SK-N-SH treated with all-trans-retinoic acid at 6 μM for 48 hours (cell line): Measurements from ENCODE around the gene ADGRG1.

ENCODE experiments used
- ARNTL ChIP-seq: fragments of 450-650 bp; formaldehyde crosslinking; IDR thresholded peaks from 2 replicates; pipeline ENCODE4 v1.5.0; 2020; ENCODE audit warnings: low read depth, mild to moderate bottlenecking, moderate library complexity, borderline replicate concordance
- CSDC2 ChIP-seq: fragments of 250-450 bp; sonication (Bioruptor Pico); IDR thresholded peaks from 2 replicates; pipeline ENCODE4 v1.5.0; 2020; ENCODE audit warnings: mild to moderate bottlenecking, moderate library complexity
- OSR1 ChIP-seq: fragments of 250-450 bp; sonication (Bioruptor Pico); IDR thresholded peaks from 2 replicates; pipeline ENCODE4 v1.8.0; 2022; ENCODE audit warnings: moderate library complexity, mild to moderate bottlenecking, inconsistent platforms
- RARB ChIP-seq: fragments of 250-450 bp; sonication (Bioruptor Pico); IDR thresholded peaks from 2 replicates; pipeline ENCODE4 v1.8.0; 2021; ENCODE audit warnings: mild to moderate bottlenecking, moderate library complexity
- ZFP3 ChIP-seq: fragments of 250-450 bp; sonication (Bioruptor Pico); IDR thresholded peaks from 2 replicates; pipeline ENCODE4 v1.5.0; 2020; ENCODE audit warnings: mild to moderate bottlenecking, moderate library complexity
- ZNF70 ChIP-seq: fragments of 450-650 bp; formaldehyde crosslinking; IDR thresholded peaks from 2 replicates; pipeline ENCODE4 v1.5.0; 2020; ENCODE audit warnings: mild to moderate bottlenecking, moderate library complexity
- ZNF8 ChIP-seq: fragments of 450-650 bp; formaldehyde crosslinking; IDR thresholded peaks from 2 replicates; pipeline ENCODE4 v1.5.0; 2020; ENCODE audit warnings: mild to moderate bottlenecking, moderate library complexity
- TF ChIP-seq, protein P1 (sequence below): fragments of 250-450 bp; sonication (Bioruptor Pico); IDR thresholded peaks from 2 replicates; pipeline ENCODE4 v1.5.1; 2020; ENCODE audit warnings: low read depth, mild to moderate bottlenecking, moderate library complexity
- TF ChIP-seq, protein P2 (sequence below): fragments of 250-450 bp; sonication (Bioruptor Pico); IDR thresholded peaks from 2 replicates; pipeline ENCODE4 v1.8.0; 2021; ENCODE audit warnings: low read depth, mild to moderate bottlenecking, moderate library complexity, borderline replicate concordance

DNA sequence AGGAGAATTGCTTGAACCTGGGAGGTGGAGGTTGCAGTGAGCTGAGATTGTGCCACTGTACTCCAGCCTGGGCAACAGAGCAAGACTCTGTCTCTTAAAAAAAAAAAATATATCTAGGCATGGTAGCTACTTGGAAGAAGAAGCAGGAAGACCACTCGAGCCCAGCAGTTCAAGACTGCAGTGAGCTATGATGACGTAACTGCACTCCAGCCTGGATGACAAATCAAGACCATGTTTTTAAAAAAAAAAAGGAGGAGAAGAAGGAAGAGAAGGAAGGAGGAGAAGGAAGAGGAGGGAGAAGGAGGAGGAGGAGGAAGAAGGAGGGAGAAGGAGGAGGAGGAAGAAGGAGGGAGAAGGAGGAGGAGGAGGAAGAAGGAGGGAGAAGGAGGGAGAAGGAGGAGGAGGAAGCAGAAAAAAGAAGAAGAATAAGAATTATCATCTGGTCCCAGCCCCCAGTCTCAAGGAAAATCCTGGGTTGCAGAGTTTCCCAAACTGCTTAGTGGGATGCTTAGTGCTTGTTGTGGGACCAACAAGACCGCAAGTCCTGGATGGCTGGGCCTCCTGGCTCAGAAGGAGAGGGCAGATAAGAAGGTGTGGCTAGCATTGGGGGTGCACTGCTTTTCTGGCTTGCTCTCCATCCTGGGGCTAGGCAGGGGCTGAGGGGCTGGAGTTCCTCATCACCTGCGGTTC, 62.5 kb downstream of the ADGRG1 start:
- no peak for TF ChIP-seq CSDC2 (CRISPR knock-in tag)
- no peak for TF ChIP-seq OSR1 (CRISPR knock-in tag)
- no peak for TF ChIP-seq ZFP3
- no peak for TF ChIP-seq ARNTL
- TF ChIP-seq, protein P1, sequence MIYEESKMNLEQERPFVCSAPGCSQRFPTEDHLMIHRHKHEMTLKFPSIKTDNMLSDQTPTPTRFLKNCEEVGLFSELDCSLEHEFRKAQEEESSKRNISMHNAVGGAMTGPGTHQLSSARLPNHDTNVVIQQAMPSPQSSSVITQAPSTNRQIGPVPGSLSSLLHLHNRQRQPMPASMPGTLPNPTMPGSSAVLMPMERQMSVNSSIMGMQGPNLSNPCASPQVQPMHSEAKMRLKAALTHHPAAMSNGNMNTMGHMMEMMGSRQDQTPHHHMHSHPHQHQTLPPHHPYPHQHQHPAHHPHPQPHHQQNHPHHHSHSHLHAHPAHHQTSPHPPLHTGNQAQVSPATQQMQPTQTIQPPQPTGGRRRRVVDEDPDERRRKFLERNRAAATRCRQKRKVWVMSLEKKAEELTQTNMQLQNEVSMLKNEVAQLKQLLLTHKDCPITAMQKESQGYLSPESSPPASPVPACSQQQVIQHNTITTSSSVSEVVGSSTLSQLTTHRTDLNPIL (CRISPR knock-in tag) = no peak
- no peak for TF ChIP-seq ZNF70 (CRISPR knock-in tag)
- TF ChIP-seq RARB (CRISPR knock-in tag) = no peak
- TF ChIP-seq, protein P2, sequence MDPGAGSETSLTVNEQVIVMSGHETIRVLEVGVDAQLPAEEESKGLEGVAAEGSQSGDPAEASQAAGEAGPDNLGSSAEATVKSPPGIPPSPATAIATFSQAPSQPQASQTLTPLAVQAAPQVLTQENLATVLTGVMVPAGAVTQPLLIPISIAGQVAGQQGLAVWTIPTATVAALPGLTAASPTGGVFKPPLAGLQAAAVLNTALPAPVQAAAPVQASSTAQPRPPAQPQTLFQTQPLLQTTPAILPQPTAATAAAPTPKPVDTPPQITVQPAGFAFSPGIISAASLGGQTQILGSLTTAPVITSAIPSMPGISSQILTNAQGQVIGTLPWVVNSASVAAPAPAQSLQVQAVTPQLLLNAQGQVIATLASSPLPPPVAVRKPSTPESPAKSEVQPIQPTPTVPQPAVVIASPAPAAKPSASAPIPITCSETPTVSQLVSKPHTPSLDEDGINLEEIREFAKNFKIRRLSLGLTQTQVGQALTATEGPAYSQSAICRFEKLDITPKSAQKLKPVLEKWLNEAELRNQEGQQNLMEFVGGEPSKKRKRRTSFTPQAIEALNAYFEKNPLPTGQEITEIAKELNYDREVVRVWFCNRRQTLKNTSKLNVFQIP (CRISPR knock-in tag) = no peak
- TF ChIP-seq ZNF8 (CRISPR knock-in tag) = no peak
